ENCODE measurements around the gene SLC4A2. TPM values are rescaled to one million over a fixed set of nuclear protein-coding genes. Genes with fewer than 3 reads are reported as not detected.
A peak's percentile ranks its signal among the peaks of the same experiment; 100 is the strongest.

Gene SLC4A2
- total and polyA plus RNA-seq, 4 experiments from 2014 or later: 12.8 to 84.7 (median 53.5) TPM

- Mint-ChIP-seq H3K27me3 (no peaks in the 10 kb centered on the region), H3K36me3 (no peaks in the 10 kb centered on the region), H3K9me3 (no peaks in the 10 kb centered on the region), H3K27ac (peak overlapping the region in 1 of 7 donors; percentile 13), H3K4me1 (peaks cover 7 to 17% (median 12%) of the 10 kb centered on the region in 4 donors), H3K4me3 (no peak overlapping the region)
- Histone ChIP-seq H3K9me3 (ENCODE audit: control insufficient read depth in 1 of 2, low read length in 2 of 2) (no peaks in the 10 kb centered on the region), H3K36me3 (ENCODE audit: insufficient read depth, low read length) (no peaks in the 10 kb centered on the region), H3K4me1 (ENCODE audit: insufficient read depth, low read length) (peaks cover 8% of the 10 kb centered on the region), H3K4me3 (ENCODE audit: low read length in 2 of 2) (no peak overlapping the region), H3K27me3 (ENCODE audit: insufficient read depth, low read length) (no peaks in the 10 kb centered on the region), H3K27ac (ENCODE audit: low read depth, low read length) (no peak overlapping the region)
- intact Hi-C loops (cut with micrococcal nuclease): no loop called here
- POLR2A ChIA-PET (ENCODE audit: partially characterized antibody): interaction anchor here (0.7 to 2.4 kb wide), 2 partner anchors 13 to 65 kb away, joined by 3 to 7 read pairs; partner anchors contain the start of genes ABCB8 and FASTK
- DNase-seq: no peak
- CTCF ChIA-PET (ENCODE audit: partially characterized antibody): interaction anchor here (0.6 to 5.3 kb wide), 4 partner anchors 12 to 75 kb away, joined by 3 to 27 read pairs (median 3); no protein-coding TSS in a partner anchor
Measured at GRCh38 chr7:151093748-151094147, 34.4 kb downstream of the SLC4A2 start.

- intact Hi-C loops (cut with micrococcal nuclease): no loop called here
- ChIA-PET CTCF (ENCODE audit: partially characterized antibody) (interaction anchor here (1.2 to 5.3 kb wide), 3 partner anchors 16 to 179 kb away, joined by 3 to 27 read pairs (median 3); no protein-coding TSS in a partner anchor), POLR2A (ENCODE audit: partially characterized antibody) (interaction anchor here (2.4 kb wide), 1 partner anchor 14 kb away, joined by 7 read pairs; the partner anchor contains the start of gene FASTK)
- H3K36me3 ChIP-seq (ENCODE audit: insufficient read depth, low read length): no peaks in the 10 kb centered on the region
- no peaks in the 10 kb centered on the region for H3K27me3 ChIP-seq (ENCODE audit: insufficient read depth, low read length)
- peak overlapping the region in 1 of 7 donors; percentile 63 for H3K27ac Mint-ChIP-seq
- H3K9me3 ChIP-seq (ENCODE audit: control insufficient read depth in 1 of 2, low read length in 2 of 2): no peaks in the 10 kb centered on the region
- DNase-seq: no peak
- no peaks in the 10 kb centered on the region for H3K36me3 Mint-ChIP-seq
- no peak overlapping the region for H3K27ac ChIP-seq (ENCODE audit: low read depth, low read length)
- no peaks in the 10 kb centered on the region for H3K27me3 Mint-ChIP-seq
- H3K4me1 ChIP-seq (ENCODE audit: insufficient read depth, low read length): peaks cover 5% of the 10 kb centered on the region
- no peak overlapping the region for H3K4me3 Mint-ChIP-seq
- H3K4me3 ChIP-seq (ENCODE audit: low read length in 2 of 2): no peak overlapping the region
- peaks cover 3 to 12% (median 7%) of the 10 kb centered on the region in 4 donors for H3K4me1 Mint-ChIP-seq
- H3K9me3 Mint-ChIP-seq: no peaks in the 10 kb centered on the region
Measured at GRCh38 chr7:151094675-151095074, 35.3 kb downstream of the SLC4A2 start.

GRCh38 chr7:151095123-151095797, 35.9 kb downstream of the SLC4A2 start:
- no peak overlapping the region for H3K4me3 ChIP-seq (ENCODE audit: low read length in 2 of 2)
- Mint-ChIP-seq H3K27me3 (no peaks in the 10 kb centered on the region), H3K9me3 (no peaks in the 10 kb centered on the region), H3K36me3 (no peaks in the 10 kb centered on the region), H3K4me3 (no peak overlapping the region), H3K4me1 (peaks cover 3 to 12% (median 5%) of the 10 kb centered on the region in 4 donors), H3K27ac (peak overlapping the region in 3 of 7 donors; percentile 63 to 86 (median 76))
- no peak overlapping the region for H3K27ac ChIP-seq (ENCODE audit: low read depth, low read length)
- peaks cover 5% of the 10 kb centered on the region for H3K4me1 ChIP-seq (ENCODE audit: insufficient read depth, low read length)
- ChIA-PET POLR2A (ENCODE audit: partially characterized antibody) (interaction anchor here (2.4 kb wide), 1 partner anchor 14 kb away, joined by 7 read pairs; the partner anchor contains the start of gene FASTK), CTCF (ENCODE audit: partially characterized antibody) (interaction anchor here (1.2 to 5.3 kb wide), 3 partner anchors 16 to 179 kb away, joined by 3 to 27 read pairs (median 3); no protein-coding TSS in a partner anchor)
- intact Hi-C loops (cut with micrococcal nuclease): no loop called here
- no peaks in the 10 kb centered on the region for H3K9me3 ChIP-seq (ENCODE audit: control insufficient read depth in 1 of 2, low read length in 2 of 2)
- H3K27me3 ChIP-seq (ENCODE audit: insufficient read depth, low read length): no peaks in the 10 kb centered on the region
- DNase-seq: no peak
- H3K36me3 ChIP-seq (ENCODE audit: insufficient read depth, low read length): no peaks in the 10 kb centered on the region

- peaks cover 3 to 12% (median 5%) of the 10 kb centered on the region in 4 donors for H3K4me1 Mint-ChIP-seq
- ChIA-PET CTCF (ENCODE audit: partially characterized antibody) (interaction anchor here (0.7 to 5.3 kb wide), 3 partner anchors 12 to 28 kb away, joined by 3 to 27 read pairs (median 3); no protein-coding TSS in a partner anchor), POLR2A (ENCODE audit: partially characterized antibody) (interaction anchor here (2.4 kb wide), 1 partner anchor 15 kb away, joined by 7 read pairs; the partner anchor contains the start of gene FASTK)
- Histone ChIP-seq H3K4me1 (ENCODE audit: insufficient read depth, low read length) (peaks cover 5% of the 10 kb centered on the region), H3K27ac (ENCODE audit: low read depth, low read length) (no peak overlapping the region), H3K27me3 (ENCODE audit: insufficient read depth, low read length) (no peaks in the 10 kb centered on the region), H3K9me3 (ENCODE audit: control insufficient read depth in 1 of 2, low read length in 2 of 2) (no peaks in the 10 kb centered on the region), H3K36me3 (ENCODE audit: insufficient read depth, low read length) (no peaks in the 10 kb centered on the region), H3K4me3 (ENCODE audit: low read length in 2 of 2) (no peak overlapping the region)
- peak overlapping the region in 3 of 8 donors; percentile 5 to 70 (median 54) for H3K4me3 Mint-ChIP-seq
- H3K9me3 Mint-ChIP-seq: no peaks in the 10 kb centered on the region
- H3K27me3 Mint-ChIP-seq: no peaks in the 10 kb centered on the region
- peak in 2 of 5 donors; percentile 32 to 51 for DNase-seq
- intact Hi-C loops (cut with micrococcal nuclease): no loop called here
- peak overlapping the region in 6 of 7 donors; percentile 68 to 86 (median 74) for H3K27ac Mint-ChIP-seq
- no peaks in the 10 kb centered on the region for H3K36me3 Mint-ChIP-seq
Measured at GRCh38 chr7:151095828-151096475, 36.6 kb downstream of the SLC4A2 start.

GRCh38 chr7:151099486-151100211, 40.3 kb downstream of the SLC4A2 start:
- Histone ChIP-seq H3K4me3 (ENCODE audit: low read length in 2 of 2) (no peak overlapping the region), H3K27ac (ENCODE audit: low read depth, low read length) (no peak overlapping the region), H3K27me3 (ENCODE audit: insufficient read depth, low read length) (no peaks in the 10 kb centered on the region), H3K9me3 (ENCODE audit: control insufficient read depth in 1 of 2, low read length in 2 of 2) (no peaks in the 10 kb centered on the region), H3K36me3 (ENCODE audit: insufficient read depth, low read length) (no peaks in the 10 kb centered on the region), H3K4me1 (ENCODE audit: insufficient read depth, low read length) (peaks cover 5% of the 10 kb centered on the region)
- peak in 1 of 5 donors; percentile 8 for DNase-seq
- Mint-ChIP-seq H3K4me1 (peaks cover 3 to 6% (median 5%) of the 10 kb centered on the region in 4 donors), H3K4me3 (no peak overlapping the region), H3K27me3 (no peaks in the 10 kb centered on the region), H3K9me3 (no peaks in the 10 kb centered on the region), H3K27ac (peak overlapping the region in 1 of 7 donors; percentile 36), H3K36me3 (no peaks in the 10 kb centered on the region)
- ChIA-PET POLR2A (ENCODE audit: partially characterized antibody) (no interaction called here), CTCF (ENCODE audit: partially characterized antibody) (no interaction called here)
- intact Hi-C loops (cut with micrococcal nuclease): no loop called here

GRCh38 chr7:151100921-151101320, 41.5 kb downstream of the SLC4A2 start:
- no peaks in the 10 kb centered on the region for H3K36me3 ChIP-seq (ENCODE audit: insufficient read depth, low read length)
- Mint-ChIP-seq H3K9me3 (no peaks in the 10 kb centered on the region), H3K4me1 (peaks cover 0 to 3% (median 2%) of the 10 kb centered on the region in 4 donors), H3K27me3 (no peaks in the 10 kb centered on the region), H3K27ac (no peak overlapping the region), H3K4me3 (no peak overlapping the region), H3K36me3 (no peaks in the 10 kb centered on the region)
- H3K4me3 ChIP-seq (ENCODE audit: low read length in 2 of 2): no peak overlapping the region
- H3K9me3 ChIP-seq (ENCODE audit: control insufficient read depth in 1 of 2, low read length in 2 of 2): no peaks in the 10 kb centered on the region
- ChIA-PET CTCF (ENCODE audit: partially characterized antibody) (interaction anchor here (0.9 kb wide), 1 partner anchor 11 kb away, joined by 3 read pairs; no protein-coding TSS in a partner anchor), POLR2A (ENCODE audit: partially characterized antibody) (no interaction called here)
- intact Hi-C loops (cut with micrococcal nuclease): no loop called here
- H3K27me3 ChIP-seq (ENCODE audit: insufficient read depth, low read length): no peaks in the 10 kb centered on the region
- peak in 1 of 5 donors; percentile 28 for DNase-seq
- peaks cover 2% of the 10 kb centered on the region for H3K4me1 ChIP-seq (ENCODE audit: insufficient read depth, low read length)
- no peak overlapping the region for H3K27ac ChIP-seq (ENCODE audit: low read depth, low read length)
